ENCODE results near the gene KLHL15. TPM values are rescaled to one million over a fixed set of nuclear protein-coding genes. Genes with fewer than 3 reads are reported as not detected.

Gene KLHL15
- total RNA-seq, 4 donors from 2014 or later: 12.4 to 19.4 (median 13.7) TPM

DNA sequence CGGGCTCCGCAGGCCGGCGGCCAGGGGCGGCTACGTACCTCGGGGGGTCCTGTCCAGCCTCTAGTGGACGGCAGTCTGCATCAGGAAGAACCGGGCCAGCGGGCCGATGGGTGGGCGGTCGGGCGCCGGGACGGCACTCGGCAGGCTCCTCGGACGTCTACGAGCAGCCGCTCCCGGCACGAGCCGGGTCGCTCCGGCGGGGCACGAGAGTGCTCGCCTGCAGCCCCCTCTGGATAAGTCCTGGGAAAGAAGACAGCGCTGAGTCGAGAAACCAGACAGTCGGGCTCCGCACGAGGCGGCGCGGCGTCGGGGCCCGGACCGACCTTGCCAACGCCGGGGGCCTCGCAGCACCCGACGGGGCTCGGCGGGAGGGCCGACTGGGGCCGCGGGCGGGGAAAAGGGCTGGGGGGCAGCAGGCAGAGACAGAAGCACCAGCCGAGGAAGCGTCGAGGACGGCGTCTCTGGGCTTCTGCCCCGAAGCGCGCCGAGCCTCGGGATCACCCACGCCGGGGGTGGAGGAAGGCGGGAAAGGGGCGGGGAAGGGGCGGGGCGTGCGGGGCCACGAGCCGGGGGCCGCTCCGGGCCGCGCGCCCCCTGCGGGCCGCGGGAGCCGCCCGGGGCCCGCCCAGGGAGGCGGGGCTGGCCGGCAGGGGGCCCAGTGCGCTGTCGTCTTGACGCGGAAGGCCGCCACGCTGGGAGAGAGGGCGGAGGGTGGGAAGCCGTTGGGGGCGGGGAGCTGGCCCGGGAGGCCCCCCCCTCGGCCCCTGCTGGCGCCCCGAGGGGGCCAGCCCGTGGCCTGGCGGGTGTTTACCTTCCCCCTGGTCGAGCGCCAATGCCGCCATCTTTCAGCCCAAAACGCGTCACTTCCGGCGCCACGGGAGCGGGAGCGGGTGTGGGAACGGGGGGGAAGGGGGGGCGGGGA, 1.9 kb downstream of the KLHL15 start:
- intact Hi-C loops (cut with DNase I): no loop called here

GRCh38 chrX:24023972-24024669, 2.9 kb downstream of the KLHL15 start:
- no peak for TF ChIP-seq POLR2A (IDR thresholded peaks at IDR 0.05)
- TF ChIP-seq, protein P1, sequence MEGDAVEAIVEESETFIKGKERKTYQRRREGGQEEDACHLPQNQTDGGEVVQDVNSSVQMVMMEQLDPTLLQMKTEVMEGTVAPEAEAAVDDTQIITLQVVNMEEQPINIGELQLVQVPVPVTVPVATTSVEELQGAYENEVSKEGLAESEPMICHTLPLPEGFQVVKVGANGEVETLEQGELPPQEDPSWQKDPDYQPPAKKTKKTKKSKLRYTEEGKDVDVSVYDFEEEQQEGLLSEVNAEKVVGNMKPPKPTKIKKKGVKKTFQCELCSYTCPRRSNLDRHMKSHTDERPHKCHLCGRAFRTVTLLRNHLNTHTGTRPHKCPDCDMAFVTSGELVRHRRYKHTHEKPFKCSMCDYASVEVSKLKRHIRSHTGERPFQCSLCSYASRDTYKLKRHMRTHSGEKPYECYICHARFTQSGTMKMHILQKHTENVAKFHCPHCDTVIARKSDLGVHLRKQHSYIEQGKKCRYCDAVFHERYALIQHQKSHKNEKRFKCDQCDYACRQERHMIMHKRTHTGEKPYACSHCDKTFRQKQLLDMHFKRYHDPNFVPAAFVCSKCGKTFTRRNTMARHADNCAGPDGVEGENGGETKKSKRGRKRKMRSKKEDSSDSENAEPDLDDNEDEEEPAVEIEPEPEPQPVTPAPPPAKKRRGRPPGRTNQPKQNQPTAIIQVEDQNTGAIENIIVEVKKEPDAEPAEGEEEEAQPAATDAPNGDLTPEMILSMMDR (IDR thresholded peaks at IDR 0.05): no peak
- no peaks in the 10 kb centered on the region for H3K36me3 ChIP-seq
- DNase-seq: no peak
- H3K27ac ChIP-seq: peak overlapping the region in 2 of 3 donors; percentile 88 to 93
- peak overlapping the region in 2 of 3 donors; percentile 48 to 84 for H3K4me3 ChIP-seq (replicated peaks in 1 of 3)
- peaks cover 0 to 4% of the 10 kb centered on the region in 2 donors for H3K4me1 ChIP-seq
- no peaks in the 10 kb centered on the region for H3K9me3 ChIP-seq
- 2 to 3% methylated on average over 19 of the region's 19 CpGs for WGBS, 2 donors
- intact Hi-C loops (cut with DNase I): no loop called here
- H3K27me3 ChIP-seq: no peaks in the 10 kb centered on the region

More for the DNA sequence above, 1.9 kb downstream of the KLHL15 start:
- Histone ChIP-seq H3K27me3 (no peaks in the 10 kb centered on the region), H3K9me3 (no peaks in the 10 kb centered on the region), H3K4me1 (peaks cover 0 to 4% of the 10 kb centered on the region in 2 donors), H3K4me3 (replicated peaks in 1 of 3) (peak overlapping the region; percentile 41 to 84 (median 55)), H3K27ac (peak overlapping the region; percentile 90 to 96 (median 93)), H3K36me3 (no peaks in the 10 kb centered on the region)
- TF ChIP-seq, protein P1 (IDR thresholded peaks at IDR 0.05): peak in 2 of 6 experiments; percentile 4 to 45
- peak; percentile 39 to 87 for TF ChIP-seq POLR2A (IDR thresholded peaks at IDR 0.05)
- no CpG with 5 or more reads among the region's 111 CpGs for WGBS, 2 donors
- peak; percentile 86 to 88 for DNase-seq

- H3K4me3 ChIP-seq (replicated peaks in 1 of 3): peak overlapping the region in 1 of 3 donors; percentile 48
- H3K9me3 ChIP-seq: no peaks in the 10 kb centered on the region
- TF ChIP-seq POLR2A (IDR thresholded peaks at IDR 0.05): no peak
- TF ChIP-seq, protein P1 (IDR thresholded peaks at IDR 0.05): no peak
- no peak for DNase-seq
- no peaks in the 10 kb centered on the region for H3K27me3 ChIP-seq
- intact Hi-C loops (cut with DNase I): no loop called here
- H3K36me3 ChIP-seq: no peaks in the 10 kb centered on the region
- H3K4me1 ChIP-seq: peaks cover 3 to 7% of the 10 kb centered on the region in 2 donors
- no peak overlapping the region for H3K27ac ChIP-seq
- WGBS, 2 donors: 33 to 35% methylated on average over 1 of the region's 1 CpG
These were observed 3.4 kb downstream of the KLHL15 start for GRCh38 chrX:24023544-24023943.

GRCh38 chrX:24020306-24020876, 6.6 kb downstream of the KLHL15 start:
- no peak overlapping the region for H3K27ac ChIP-seq
- 74 to 83% methylated on average over 3 of the region's 3 CpGs for WGBS, 2 donors
- intact Hi-C loops (cut with DNase I): no loop called here
- H3K9me3 ChIP-seq: no peaks in the 10 kb centered on the region
- peaks cover 4 to 7% of the 10 kb centered on the region in 2 donors for H3K4me1 ChIP-seq
- H3K36me3 ChIP-seq: no peaks in the 10 kb centered on the region
- no peak overlapping the region for H3K4me3 ChIP-seq (replicated peaks in 1 of 3)
- DNase-seq: no peak
- no peaks in the 10 kb centered on the region for H3K27me3 ChIP-seq
- no peak for TF ChIP-seq POLR2A (IDR thresholded peaks at IDR 0.05)
- TF ChIP-seq, protein P1 (IDR thresholded peaks at IDR 0.05): no peak
